ENCODE data around the gene PINLYP. TPM values are rescaled to one million over a fixed set of nuclear protein-coding genes. Genes with fewer than 3 reads are reported as not detected.

The PINLYP gene
- total RNA-seq, 4 donors from 2014 or later = 0.99 to 16.4 (median 3.1) TPM

DNA sequence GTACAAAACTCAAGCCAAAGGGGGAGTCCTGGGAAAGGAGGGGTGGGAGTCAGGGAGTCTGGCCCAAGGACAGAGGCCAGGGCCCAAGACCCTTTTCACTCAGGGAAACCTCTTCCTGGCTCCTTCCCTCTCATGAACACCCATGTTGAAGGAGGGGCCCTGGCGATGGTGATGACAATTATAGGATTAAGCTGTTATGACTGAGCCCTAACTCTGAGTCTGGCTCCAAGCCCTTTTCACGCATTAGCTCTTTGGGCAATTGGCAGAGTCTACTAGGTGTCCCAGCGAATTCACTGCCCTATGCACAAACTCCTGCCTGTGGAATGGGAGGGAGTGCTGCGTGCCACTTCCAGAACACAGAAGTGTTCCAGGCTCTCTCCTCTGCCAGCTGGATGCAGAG lies 21.9 kb upstream of the PINLYP start:
- DNase-seq (ENCODE audit: low spot score in 2 of 2) = no peak
- 41 to 79% methylated on average over 2 to 3 of the region's 4 CpGs for WGBS, 2 donors
- no peak overlapping the region for H3K4me3 ChIP-seq (ENCODE audit: low read depth, poor library complexity, severe bottlenecking)
- no peak for TF ChIP-seq POLR2A (IDR thresholded peaks at IDR 0.05)
- TF ChIP-seq, protein P1, sequence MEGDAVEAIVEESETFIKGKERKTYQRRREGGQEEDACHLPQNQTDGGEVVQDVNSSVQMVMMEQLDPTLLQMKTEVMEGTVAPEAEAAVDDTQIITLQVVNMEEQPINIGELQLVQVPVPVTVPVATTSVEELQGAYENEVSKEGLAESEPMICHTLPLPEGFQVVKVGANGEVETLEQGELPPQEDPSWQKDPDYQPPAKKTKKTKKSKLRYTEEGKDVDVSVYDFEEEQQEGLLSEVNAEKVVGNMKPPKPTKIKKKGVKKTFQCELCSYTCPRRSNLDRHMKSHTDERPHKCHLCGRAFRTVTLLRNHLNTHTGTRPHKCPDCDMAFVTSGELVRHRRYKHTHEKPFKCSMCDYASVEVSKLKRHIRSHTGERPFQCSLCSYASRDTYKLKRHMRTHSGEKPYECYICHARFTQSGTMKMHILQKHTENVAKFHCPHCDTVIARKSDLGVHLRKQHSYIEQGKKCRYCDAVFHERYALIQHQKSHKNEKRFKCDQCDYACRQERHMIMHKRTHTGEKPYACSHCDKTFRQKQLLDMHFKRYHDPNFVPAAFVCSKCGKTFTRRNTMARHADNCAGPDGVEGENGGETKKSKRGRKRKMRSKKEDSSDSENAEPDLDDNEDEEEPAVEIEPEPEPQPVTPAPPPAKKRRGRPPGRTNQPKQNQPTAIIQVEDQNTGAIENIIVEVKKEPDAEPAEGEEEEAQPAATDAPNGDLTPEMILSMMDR (IDR thresholded peaks at IDR 0.05) = no peak
- intact Hi-C loops (cut with DNase I; ENCODE audit: low total_unique reads) = no loop called here

DNA sequence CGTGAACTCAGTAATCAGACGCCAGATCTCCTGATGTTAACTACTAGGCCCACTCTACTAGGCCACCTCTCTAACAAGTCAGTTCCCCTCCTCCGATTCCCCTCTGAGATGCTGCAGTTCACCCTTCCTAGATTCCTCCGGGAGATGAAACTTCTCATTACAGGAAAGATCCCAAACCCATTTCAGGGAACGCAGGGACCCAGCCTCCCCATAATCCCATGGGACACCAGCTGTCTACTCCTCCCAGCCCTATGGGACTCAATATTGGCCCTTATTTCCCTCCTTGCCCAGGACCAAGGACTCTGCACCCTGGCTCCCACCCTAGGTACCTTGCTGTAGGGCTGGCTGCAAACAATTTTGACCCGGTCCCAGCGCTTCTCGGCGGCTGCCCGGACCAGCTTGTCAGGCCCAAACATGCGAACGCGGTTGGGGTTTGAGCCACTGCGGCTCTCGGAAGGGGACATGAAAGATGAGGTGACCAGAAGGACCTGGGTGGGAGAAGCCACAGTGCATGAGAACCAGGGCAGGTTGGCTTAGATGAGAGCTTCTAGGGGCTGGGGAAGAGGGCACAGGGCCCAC lies 21.2 kb upstream of the PINLYP start:
- no peak overlapping the region for H3K4me3 ChIP-seq (ENCODE audit: low read depth, poor library complexity, severe bottlenecking)
- DNase-seq (ENCODE audit: low spot score in 2 of 2) = no peak
- intact Hi-C loops (cut with DNase I; ENCODE audit: low total_unique reads) = no loop called here
- no peak for TF ChIP-seq POLR2A (IDR thresholded peaks at IDR 0.05)
- TF ChIP-seq, protein P1 (IDR thresholded peaks at IDR 0.05) = no peak
- WGBS, 2 donors = 93% methylated on average over 15 of the region's 15 CpGs

DNA sequence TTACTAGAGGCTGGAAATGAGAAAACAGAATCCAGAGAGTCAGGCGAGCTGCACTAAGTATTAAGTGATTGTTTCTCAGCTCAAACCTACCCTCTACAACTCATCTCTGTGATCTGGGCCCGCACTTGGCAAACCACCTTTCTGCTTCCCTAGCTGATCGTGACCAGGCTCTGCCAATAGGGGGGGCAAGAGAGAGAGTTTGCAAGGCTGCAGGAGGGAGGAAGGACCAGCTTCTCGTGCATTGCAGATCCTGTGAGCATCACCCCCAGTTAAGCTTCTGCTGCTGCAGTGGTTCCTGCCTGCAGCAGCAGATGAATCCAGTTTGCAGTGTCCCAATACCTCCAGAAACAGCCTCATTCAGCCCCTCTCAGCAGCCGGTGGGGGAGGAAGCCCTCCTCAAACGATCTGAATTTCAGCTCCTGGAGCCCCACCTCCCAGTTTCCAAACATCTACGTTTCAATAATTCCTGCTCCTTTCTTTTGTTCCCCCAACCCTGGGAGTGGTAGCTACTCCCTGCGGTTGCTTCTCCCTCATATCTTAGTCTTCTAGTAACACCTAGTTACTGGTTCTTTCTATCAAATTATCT lies 20.3 kb upstream of the PINLYP start:
- 44 to 46% methylated on average over 8 of the region's 8 CpGs for WGBS, 2 donors
- intact Hi-C loops (cut with DNase I; ENCODE audit: low total_unique reads) = no loop called here
- H3K4me3 ChIP-seq (ENCODE audit: low read depth, poor library complexity, severe bottlenecking) = no peak overlapping the region
- TF ChIP-seq, protein P1 (IDR thresholded peaks at IDR 0.05) = no peak
- TF ChIP-seq POLR2A (IDR thresholded peaks at IDR 0.05) = no peak
- peak in 1 of 2 donors; percentile 50 for DNase-seq (ENCODE audit: low spot score in 2 of 2)

DNA sequence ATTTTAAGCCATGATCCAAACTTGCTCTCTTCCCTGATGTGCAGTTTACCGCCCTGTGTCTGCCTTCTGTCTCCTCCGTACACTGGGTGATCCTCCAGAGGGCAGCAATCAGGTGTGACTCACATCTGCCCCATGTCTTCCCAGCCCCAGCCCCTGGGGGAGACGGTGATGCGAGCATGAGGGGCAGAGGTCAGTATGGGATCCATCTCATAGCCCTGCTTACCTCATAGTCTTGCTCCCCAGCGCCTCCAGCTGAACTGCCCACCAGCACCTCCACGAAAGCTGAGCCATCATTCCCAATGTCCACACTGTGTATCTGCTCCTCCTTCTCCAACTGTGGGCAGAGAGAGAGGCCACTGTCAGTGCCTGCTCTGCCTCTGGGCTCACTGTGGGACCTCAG lies 14.9 kb upstream of the PINLYP start:
- WGBS, 2 donors = 91 to 92% methylated on average over 6 of the region's 6 CpGs
- DNase-seq (ENCODE audit: low spot score in 2 of 2) = no peak
- no peak for TF ChIP-seq POLR2A (IDR thresholded peaks at IDR 0.05)
- TF ChIP-seq, protein P1 (IDR thresholded peaks at IDR 0.05) = no peak
- no peak overlapping the region for H3K4me3 ChIP-seq (ENCODE audit: low read depth, poor library complexity, severe bottlenecking)
- intact Hi-C loops (cut with DNase I; ENCODE audit: low total_unique reads) = no loop called here

DNA sequence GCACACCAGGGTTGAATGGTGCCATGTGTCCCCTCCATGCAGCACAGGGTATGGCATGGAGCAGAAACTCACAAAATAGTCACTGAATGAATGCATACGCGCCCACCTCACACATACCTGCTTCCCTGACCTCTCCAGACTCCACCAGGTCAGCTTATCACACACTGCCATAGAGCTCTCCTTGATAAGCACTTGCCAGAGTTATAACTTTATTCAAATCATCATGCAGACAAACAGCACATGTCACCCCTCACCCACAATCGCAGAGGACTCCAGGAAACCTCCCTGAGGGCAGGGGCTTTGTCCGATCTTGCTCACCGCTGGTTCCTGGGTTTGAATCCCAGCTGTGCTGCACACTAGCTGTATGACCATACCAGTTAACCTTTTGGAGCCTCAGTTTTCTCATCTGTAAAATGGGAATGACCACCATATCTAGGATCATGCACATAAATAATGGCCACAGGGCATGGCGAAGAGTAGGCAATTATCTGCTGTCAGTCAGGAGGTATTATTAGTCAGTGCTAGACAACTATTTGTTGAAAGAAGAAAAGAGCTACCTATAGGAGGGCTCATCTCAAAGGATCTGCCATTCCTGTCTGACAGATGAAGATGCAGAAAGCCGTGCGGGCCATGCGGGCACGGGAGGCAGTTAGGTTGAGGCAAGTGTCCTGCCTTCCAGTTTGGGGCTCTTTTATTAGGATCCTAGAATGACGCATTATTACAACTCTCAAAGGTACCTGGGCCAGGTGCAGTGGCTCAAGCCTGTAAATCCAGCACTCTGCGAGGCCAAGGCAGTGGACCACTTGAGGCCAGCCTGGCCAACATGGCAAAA lies 14.2 kb upstream of the PINLYP start:
- no peak for DNase-seq (ENCODE audit: low spot score in 2 of 2)
- 87 to 97% methylated on average over 12 of the region's 12 CpGs for WGBS, 2 donors
- TF ChIP-seq, protein P1 (IDR thresholded peaks at IDR 0.05) = no peak
- TF ChIP-seq POLR2A (IDR thresholded peaks at IDR 0.05) = no peak
- intact Hi-C loops (cut with DNase I; ENCODE audit: low total_unique reads) = no loop called here
- no peak overlapping the region for H3K4me3 ChIP-seq (ENCODE audit: low read depth, poor library complexity, severe bottlenecking)

Measured in lower leg skin (tissue), 4 donors.